Loucy (cell line): ENCODE measurements around the gene COMMD1.
"Not testable (repeated sequence)": the region's sequence is repeated elsewhere in the genome, so short reads cannot be mapped to it uniquely, and the experiment has no call there.

Experiments used
- CTCF ChIP-seq: fragments of 200-600 bp; sonication (generic); conservative IDR thresholded peaks from 2 replicates; pipeline ENCODE4 v1.5.1; 2014; ENCODE audit warnings: mild to moderate bottlenecking, antibody characterized with exemption, low read length
- EZH2phosphoT487 ChIP-seq: fragments of 200-600 bp; IDR thresholded peaks from 2 replicates; pipeline ENCODE4 v1.6.1; 2018; ENCODE audit warnings: antibody characterized with exemption, mild to moderate bottlenecking, moderate library complexity, borderline replicate concordance

GRCh38 chr2:61879351-61879750, 26.1 kb upstream of the COMMD1 start:
- not testable (repeated sequence) for TF ChIP-seq EZH2phosphoT487, CTCF
